Pancreas (tissue), 10 donors: ENCODE results near the gene MCTP1. TPM values are rescaled to one million over a fixed set of nuclear protein-coding genes. Genes with fewer than 3 reads are reported as not detected.

ENCODE experiments used
- ATAC-seq, 4 donors: fragments of 200-7000 bp; cut with Tn5 transposase; one replicate each; pipeline versions ENCODE4 v1.8.0 to v1.9.1; 2020; ENCODE audit warnings: mild to moderate bottlenecking in 4 of 4, moderate library complexity in 4 of 4
- DNase-seq, 6 donors: peaks; one replicate each; pipeline ENCODE4 v3.0.0-alpha.2; 2020
- FAIRE-seq: peaks from 2 replicates; lab custom pipeline; 2012; peaks lifted over from hg19 to GRCh38; lab: Jason Lieb, UNC
- H3K27ac ChIP-seq, 4 donors: fragments of 200-600 bp; sonication (generic); 1 replicate in 3 of 4; 2 replicates in 1 of 4; pipeline versions ENCODE4 v1.5.0 to v1.8.0; 2020
- H3K27me3 ChIP-seq, 4 donors: fragments of 200-600 bp; one replicate each; pipeline ENCODE4 v1.8.0; 2021
- H3K36me3 ChIP-seq, 3 donors: fragments of 200-600 bp; sonication (generic) in 1 of 3; one replicate each; pipeline versions ENCODE4 v1.5.0 to v1.8.0; 2020 to 2021
- H3K4me1 ChIP-seq, 3 donors: fragments of 200-600 bp; one replicate each; pipeline ENCODE4 v1.8.0; 2021
- H3K4me3 ChIP-seq, 4 donors: fragments of 200-600 bp; sonication (generic) in 2 of 4; one replicate each; pipeline versions ENCODE4 v1.5.0 to v1.8.0; 2020 to 2021
- H3K9me3 ChIP-seq, 4 donors: fragments of 200-600 bp; one replicate each; pipeline ENCODE4 v1.8.0; 2021
- CTCF ChIP-seq, 4 donors: fragments of 200-600 bp; sonication (generic) in 3 of 4; IDR thresholded peaks; one replicate each; pipeline versions ENCODE4 v1.5.0 to v1.8.0; 2021; ENCODE audit warnings: antibody characterized with exemption in 4 of 4
- WGBS, 2 donors: extraction: QIAGEN DNeasy Blood & Tissue Kit; methylation state at CpG; one replicate each; pipeline ENCODE4 v1.1.7; 2013; 5-methylcytosine and 5-hydroxymethylcytosine counted together
- intact Hi-C, 3 donors: fragments of 100-400 bp; cut with DNase I; formaldehyde crosslinking; loops; one replicate each; pipeline versions ENCODE4 v1.11.1 to v1.14.2; 2022
- polyA plus RNA-seq, 2 donors: library from polyadenylated mRNA; stranded (reverse); fragments of 200-250 nt; gene quantifications; one replicate each; pipeline ENCODE4 v1.2.3, GENCODE V29; 2013
- total RNA-seq, 6 donors: library from RNA; stranded (reverse); fragmentation: NEBNext Ultra II Directional in 4 of 6; extraction: Animal tissue kit (Norgen Biotek cat#: 25700) in 4 of 6; gene quantifications; one replicate each; pipeline versions ENCODE4 v1.2.1 to v1.2.4, GENCODE V29; 2021 to 2023
- donor health status: healthy with polysubstance abuse.
- donor health status: DM: no; HTN: no; CAD: no; lungs with moderate emphysema.
- donor health status: DM: no; HTN: no; CAD: no.
- donor health status: control.
- donor health status: control.
- donor health status: Bipolar disorder and iron deficiency.
- donor health status: DM: yes; HTN: yes; CAD: no.
- donor health status: DM: no; HTN: no; CAD: no.
- donor health status: DM: no; HTN: no; CAD: no.
- donor health status: DM: yes; HTN: yes; CAD: no.

Gene MCTP1
- total and polyA plus RNA-seq, 8 donors: 0.80 to 8.1 (median 2.2) TPM

GRCh38 chr5:95194856-95195255 lies 90.0 kb downstream of the MCTP1 start:
- ATAC-seq (no peak), DNase-seq (no peak), FAIRE-seq (no peak)
- TF ChIP-seq CTCF (IDR thresholded peaks at IDR 0.05): no peak
- intact Hi-C loops: no loop called here
- 65 to 76% methylated on average over 4 of the region's 4 CpGs for WGBS, 2 donors
- Histone ChIP-seq H3K36me3 (no peaks in the 10 kb centered on the region), H3K27ac (no peak overlapping the region), H3K4me3 (no peak overlapping the region), H3K4me1 (no peaks in the 10 kb centered on the region), H3K27me3 (no peaks in the 10 kb centered on the region), H3K9me3 (no peaks in the 10 kb centered on the region)

DNA sequence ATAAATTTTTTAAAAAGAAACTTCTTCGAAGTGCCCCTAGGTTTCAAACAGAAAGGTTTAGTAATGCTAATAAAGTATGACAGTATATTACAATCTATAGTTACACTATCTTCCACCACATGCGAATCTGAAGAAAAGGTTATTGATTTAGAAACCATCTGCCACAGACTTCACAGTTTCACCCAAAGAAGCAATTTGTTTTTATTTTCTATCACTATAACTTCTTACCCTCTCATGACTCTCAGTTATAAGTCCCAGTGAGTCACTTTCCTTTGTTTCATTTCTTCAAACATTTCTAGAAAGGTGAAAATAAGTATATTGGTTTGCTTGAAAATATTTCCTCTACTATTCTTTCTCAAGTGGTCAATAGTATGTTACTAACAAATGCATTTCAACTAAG lies 93.6 kb downstream of the MCTP1 start:
- Histone ChIP-seq H3K27me3 (no peaks in the 10 kb centered on the region), H3K9me3 (no peaks in the 10 kb centered on the region), H3K4me3 (no peak overlapping the region), H3K27ac (no peak overlapping the region), H3K36me3 (no peaks in the 10 kb centered on the region), H3K4me1 (no peaks in the 10 kb centered on the region)
- 57 to 68% methylated on average over 2 of the region's 2 CpGs for WGBS, 2 donors
- DNase-seq: no peak
- ATAC-seq: no peak
- intact Hi-C loops: no loop called here
- no peak for FAIRE-seq
- TF ChIP-seq CTCF (IDR thresholded peaks at IDR 0.05): no peak

GRCh38 chr5:95184924-95185323 lies 100.0 kb downstream of the MCTP1 start:
- Histone ChIP-seq H3K9me3 (no peaks in the 10 kb centered on the region), H3K27me3 (no peaks in the 10 kb centered on the region), H3K4me3 (no peak overlapping the region), H3K36me3 (no peaks in the 10 kb centered on the region), H3K27ac (no peak overlapping the region), H3K4me1 (no peaks in the 10 kb centered on the region)
- DNase-seq (no peak), ATAC-seq (no peak), FAIRE-seq (no peak)
- intact Hi-C loops: no loop called here
- no peak for TF ChIP-seq CTCF (IDR thresholded peaks at IDR 0.05)
- WGBS, 2 donors: 57 to 69% methylated on average over 4 of the region's 4 CpGs

- no peak overlapping the region for H3K27ac ChIP-seq
- H3K4me3 ChIP-seq: no peak overlapping the region
- intact Hi-C loops: no loop called here
- no peaks in the 10 kb centered on the region for H3K4me1 ChIP-seq
- 29 to 33% methylated on average over 3 of the region's 3 CpGs for WGBS, 2 donors
- no peak for ATAC-seq
- no peak for DNase-seq
- no peaks in the 10 kb centered on the region for H3K9me3 ChIP-seq
- H3K36me3 ChIP-seq: no peaks in the 10 kb centered on the region
- no peak for FAIRE-seq
- no peaks in the 10 kb centered on the region for H3K27me3 ChIP-seq
- no peak for TF ChIP-seq CTCF (IDR thresholded peaks at IDR 0.05)
Observed at GRCh38 chr5:95181644-95182043, 103.2 kb downstream of the MCTP1 start.

DNA sequence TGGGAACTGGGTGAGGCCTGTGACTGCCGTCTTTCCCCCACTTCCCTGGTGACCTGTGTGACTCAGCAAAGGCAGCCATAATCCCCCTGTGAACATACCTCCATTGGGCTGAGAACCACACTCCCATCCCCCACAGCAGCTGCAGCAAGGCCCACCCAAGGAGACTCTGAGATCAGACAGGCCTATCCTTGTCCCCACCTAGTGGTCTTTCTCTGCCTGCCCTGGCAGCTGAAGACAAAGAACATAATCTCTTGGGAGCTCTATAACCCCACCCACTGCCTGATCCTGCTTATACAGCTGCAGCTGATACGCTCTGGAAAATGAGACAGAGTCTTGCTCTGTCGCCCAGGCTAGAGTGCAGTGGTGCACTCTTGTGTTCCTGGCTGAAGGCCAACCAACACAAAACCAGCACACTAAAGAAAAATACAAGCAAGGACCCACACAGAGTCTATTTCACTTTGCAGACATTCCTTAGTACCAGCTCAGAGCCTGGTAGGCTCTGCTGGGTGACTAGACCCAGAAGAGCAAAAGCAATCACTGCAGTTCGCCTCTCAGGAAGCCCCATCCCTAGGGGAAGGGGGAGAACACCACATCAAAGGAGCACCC lies 106.7 kb downstream of the MCTP1 start:
- FAIRE-seq: no peak
- WGBS, 2 donors: 37 to 55% methylated on average over 4 of the region's 4 CpGs
- Histone ChIP-seq H3K9me3 (no peaks in the 10 kb centered on the region), H3K27me3 (no peaks in the 10 kb centered on the region), H3K4me3 (no peak overlapping the region), H3K27ac (no peak overlapping the region), H3K4me1 (no peaks in the 10 kb centered on the region), H3K36me3 (no peaks in the 10 kb centered on the region)
- TF ChIP-seq CTCF (IDR thresholded peaks at IDR 0.05): no peak
- no peak for ATAC-seq
- DNase-seq: no peak
- intact Hi-C loops: no loop called here
